HG02623 (cell line): Measurements from ENCODE around the gene HOXA4.

Experiments used
- ATAC-seq: cut with Tn5 transposase; IDR thresholded peaks from one replicate; pipeline ENCODE4 v1.9.1; 2021; ENCODE audit warnings: moderate library complexity; ENCODE audit not compliant: unreplicated experiment

The HOXA4 gene

DNA sequence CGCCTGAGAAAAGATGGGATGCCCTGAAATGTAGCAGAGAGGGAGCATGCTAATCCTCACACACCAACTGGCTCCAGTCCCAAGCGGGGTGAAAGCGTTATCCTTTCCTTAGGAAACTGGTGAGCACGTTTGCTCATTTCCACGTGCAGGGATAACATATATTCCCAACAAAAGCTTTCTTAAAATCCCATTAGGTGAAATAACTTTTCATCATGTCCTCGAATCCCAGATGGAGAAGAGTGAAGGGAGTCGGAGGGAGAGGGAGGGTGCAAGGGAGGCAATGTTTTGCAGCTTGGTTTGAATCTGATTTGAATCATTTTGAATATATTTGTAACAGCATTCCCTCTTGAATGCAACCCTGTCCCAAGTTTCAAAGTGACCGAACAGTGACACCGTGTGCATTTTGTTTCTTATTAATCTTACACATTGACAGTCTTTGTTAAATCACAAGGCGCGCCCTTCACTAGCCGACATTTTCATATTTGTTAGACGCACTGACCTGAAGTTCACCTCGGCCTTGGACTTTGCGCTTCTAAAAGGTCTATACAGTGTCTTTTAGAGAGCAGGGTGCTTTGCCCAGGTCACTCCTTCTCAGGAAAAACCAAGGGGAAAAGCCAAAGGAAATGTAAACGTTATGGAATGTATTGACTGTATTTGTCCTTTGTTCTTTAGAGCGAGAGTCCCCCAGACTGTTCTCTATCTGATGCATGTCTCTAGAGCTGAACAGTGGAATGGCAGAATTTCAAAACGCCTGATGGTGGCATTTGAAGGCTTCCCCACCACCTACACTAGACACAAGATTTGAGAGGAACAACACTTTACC, 3.1 kb upstream of the HOXA4 start:
- no peak for ATAC-seq

GRCh38 chr7:27132978-27133377, 2.4 kb upstream of the HOXA4 start:
- no peak for ATAC-seq

DNA sequence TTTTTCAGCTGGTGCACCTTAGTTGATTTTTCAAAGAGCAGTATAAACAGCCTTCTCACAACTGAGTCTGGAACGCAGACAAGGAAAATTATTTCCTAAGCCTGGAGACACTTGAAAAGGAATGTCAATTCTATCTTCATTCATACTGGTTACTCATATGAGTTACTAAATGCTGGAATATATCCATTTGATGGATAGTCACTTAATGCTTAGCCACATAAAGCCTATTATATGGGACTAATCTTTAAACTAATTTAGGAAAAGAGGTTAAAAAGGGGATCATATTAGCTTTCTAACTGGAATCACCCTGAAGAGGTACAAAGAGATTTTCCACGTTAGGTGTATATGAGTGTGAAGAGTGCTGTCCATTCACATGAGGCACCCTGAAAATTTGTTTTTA, 1.7 kb upstream of the HOXA4 start:
- no peak for ATAC-seq

GRCh38 chr7:27131390-27131819, 848 bp upstream of the HOXA4 start:
- ATAC-seq = no peak

- no peak for ATAC-seq
These were observed 623 bp downstream of the HOXA4 start for GRCh38 chr7:27129729-27130539.

DNA sequence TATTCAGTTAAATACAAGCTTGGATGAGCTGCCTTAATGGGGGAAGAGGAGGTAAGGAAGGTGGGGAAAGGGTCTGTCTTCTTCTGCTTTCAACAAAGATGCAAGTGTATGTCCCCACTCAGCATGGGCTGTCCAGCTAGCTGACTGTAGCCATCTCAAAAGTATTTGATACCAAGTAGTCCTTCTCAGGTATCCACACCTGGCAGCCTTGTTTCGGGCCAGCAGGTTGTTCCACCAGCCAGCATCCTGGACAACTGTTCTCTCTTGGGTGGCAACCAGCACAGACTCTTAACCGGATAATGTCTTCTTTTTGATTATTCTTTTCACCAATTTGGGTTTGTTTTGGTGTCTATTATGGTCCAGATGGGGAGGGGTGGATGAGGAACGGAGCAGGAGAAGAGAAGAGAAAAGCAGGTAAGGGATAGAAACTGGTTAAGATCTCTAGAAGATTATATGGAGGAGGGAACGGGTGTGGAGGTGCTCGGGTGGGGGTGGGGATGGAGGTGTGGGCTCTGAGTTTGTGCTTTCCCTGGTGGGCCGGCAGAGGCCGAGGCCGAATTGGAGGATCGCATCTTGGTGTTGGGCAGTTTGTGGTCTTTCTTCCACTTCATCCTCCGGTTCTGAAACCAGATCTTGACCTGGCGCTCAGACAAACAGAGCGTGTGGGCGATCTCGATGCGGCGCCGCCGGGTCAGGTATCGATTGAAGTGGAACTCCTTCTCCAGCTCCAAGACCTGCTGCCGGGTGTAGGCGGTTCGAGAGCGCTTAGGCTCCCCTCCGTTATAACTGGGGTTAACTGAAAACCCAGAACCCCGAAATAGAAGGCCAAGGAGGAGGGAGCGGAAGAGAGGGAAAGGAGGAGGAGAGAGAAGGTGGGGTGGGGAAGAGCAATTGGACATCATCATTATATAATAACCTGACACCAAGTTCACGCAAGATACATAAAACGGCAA, 1.5 kb downstream of the HOXA4 start:
- ATAC-seq = no peak

DNA sequence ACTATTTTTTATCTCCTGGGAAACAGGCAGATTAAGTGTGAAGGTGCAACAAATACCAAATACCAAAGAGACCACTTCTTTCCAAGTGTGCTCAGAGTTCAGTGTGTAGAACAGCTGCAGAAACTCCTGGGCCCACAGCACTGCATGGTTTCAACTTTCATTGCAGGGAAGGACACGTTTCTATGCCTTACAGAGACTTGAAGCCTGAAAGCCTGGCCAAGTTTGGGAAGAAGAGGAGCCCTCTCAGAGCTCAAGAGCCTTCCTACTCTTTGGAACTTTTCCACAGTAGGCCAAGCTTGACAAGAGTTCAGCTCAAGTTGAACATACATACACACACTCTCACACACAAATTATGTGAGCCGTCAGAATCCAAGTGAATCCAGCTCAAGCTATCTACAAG, 2.5 kb downstream of the HOXA4 start:
- ATAC-seq = no peak

DNA sequence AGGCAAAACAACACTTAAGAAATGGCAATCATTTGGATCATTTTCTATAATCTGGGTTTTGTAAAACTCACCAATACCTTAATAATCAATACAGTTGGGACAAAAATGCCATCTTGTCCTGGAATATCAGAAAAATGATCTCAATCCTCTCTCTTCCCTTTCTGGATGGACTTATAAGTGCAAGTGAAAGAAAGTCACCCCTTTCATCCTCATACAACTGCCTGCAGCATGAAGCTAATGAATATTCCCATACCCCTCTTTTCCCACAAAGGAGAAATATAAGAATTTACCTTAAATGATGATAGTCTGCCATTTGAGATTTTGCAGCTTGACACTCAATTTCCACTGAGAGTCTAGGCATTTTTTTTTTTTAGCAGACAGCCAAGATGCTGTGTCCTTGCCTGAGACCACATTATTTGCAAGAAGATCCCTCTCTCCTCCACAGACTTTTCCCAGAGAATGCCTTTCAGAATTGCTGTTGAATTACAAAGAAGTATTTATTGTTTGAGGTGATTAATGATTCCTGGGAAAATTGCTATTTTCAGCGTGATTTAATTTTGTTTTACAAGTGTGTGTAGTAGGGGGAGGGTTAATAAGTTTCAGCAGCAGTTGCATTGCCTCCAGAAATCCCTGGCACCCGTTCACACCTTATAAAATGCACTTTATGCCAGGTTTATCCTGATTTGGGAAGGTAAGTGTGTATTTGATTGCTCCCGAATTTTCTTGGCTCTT, 3.8 kb downstream of the HOXA4 start:
- no peak for ATAC-seq

- ATAC-seq = no peak
These were observed 4.6 kb downstream of the HOXA4 start for GRCh38 chr7:27125986-27126394.

GRCh38 chr7:27124902-27125689, 5.5 kb downstream of the HOXA4 start:
- ATAC-seq = no peak

GRCh38 chr7:27124096-27124901, 6.3 kb downstream of the HOXA4 start:
- no peak for ATAC-seq

- no peak for ATAC-seq
These were observed 7.0 kb downstream of the HOXA4 start for GRCh38 chr7:27123477-27124053.

- ATAC-seq = no peak
These were observed 7.5 kb downstream of the HOXA4 start for GRCh38 chr7:27123007-27123476.

GRCh38 chr7:27122077-27122910, 8.3 kb downstream of the HOXA4 start:
- no peak for ATAC-seq

DNA sequence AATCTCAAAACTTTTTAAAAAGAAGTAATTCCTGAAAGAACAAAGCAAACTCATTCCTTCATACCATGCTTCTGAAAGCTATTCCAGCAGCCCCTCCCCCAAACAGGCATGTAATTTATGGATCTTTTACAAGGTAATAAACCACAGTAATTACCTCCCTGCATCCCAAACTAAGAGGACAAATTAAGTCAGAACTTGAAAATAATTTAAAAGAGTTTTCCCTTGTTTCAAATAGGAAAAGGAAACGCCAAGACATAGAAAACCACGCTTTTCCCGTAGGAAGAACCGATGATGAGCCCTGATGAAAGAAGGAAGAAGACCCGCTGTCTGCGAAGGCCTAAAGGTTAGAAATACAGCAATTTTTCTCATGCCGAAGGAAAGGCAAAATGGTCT, 8.9 kb downstream of the HOXA4 start:
- ATAC-seq = no peak

- ATAC-seq = no peak
These were observed 11.1 kb downstream of the HOXA4 start for GRCh38 chr7:27119412-27119911.

DNA sequence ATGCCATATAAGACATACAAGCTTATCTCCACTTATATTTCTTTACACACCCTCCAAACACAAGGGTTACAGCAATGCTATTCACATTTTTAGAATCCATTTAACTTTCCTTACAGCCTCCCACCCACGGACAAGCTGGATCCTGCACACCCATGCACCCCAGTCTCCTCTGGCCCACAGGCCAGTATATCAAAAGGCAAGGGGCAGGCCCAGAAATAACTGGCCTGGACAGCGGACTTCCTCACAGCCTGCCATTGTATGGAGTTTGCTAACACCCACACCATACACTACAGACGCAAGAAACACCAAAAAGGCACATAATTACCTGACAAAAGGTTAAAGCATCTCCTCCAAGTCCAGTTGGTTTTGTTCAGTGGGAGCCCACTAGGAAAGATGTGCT, 12.0 kb downstream of the HOXA4 start:
- no peak for ATAC-seq
